ENCODE measurements around the gene RNF31.

DNA sequence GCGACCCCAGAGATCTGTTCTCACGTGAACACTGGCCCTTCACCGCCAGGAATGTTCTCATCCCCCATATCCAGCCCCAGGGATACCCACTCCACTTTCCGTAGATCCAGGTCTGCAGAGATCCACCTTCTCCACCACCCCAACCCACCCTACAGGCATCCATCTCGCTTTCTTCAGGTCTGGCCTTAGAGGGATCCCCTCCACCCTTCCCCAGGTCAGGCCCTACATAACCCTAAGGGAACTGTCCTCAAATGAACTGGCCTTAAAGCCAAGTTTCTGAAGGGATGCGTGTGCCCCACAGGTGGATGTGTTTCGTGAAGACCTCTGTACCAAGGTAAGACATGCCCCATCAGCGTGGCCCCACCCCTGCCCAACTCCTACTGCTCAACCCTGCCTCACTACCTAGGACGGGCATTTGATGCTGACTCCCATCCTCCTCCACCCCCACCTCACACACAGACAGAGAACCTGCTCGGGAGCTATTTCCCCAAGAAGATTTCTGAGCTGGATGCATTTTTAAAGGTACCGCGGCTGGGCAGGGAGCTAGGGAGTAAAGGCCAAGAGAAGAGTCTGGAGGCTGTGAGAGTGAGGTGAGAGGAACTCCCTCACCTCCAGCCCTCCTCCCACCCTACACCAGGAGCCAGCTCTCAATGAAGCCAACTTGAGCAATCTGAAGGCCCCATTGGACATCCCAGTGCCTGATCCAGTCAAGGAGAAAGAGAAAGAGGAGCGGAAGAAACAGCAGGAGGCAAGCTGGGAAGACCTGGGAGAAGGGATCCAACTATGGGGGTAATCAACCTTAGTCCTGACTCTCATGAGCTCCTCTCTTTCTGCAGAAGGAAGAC is 10.4 kb upstream of the RNF31 start:
- TF ChIP-seq ELK1 (IDR thresholded peaks at IDR 0.05; ENCODE audit: low read depth, low read length) (no peak), CTCF (IDR thresholded peaks at IDR 0.05) (no peak), KDM5A (IDR thresholded peaks at IDR 0.05) (no peak), MAX (IDR thresholded peaks at IDR 0.05) (no peak), BHLHE40 (IDR thresholded peaks at IDR 0.05; ENCODE audit: low read depth, low read length) (no peak), POLR2A (IDR thresholded peaks at IDR 0.05; ENCODE audit: low read length) (no peak), MYC (IDR thresholded peaks at IDR 0.05; ENCODE audit: borderline replicate concordance, low read length) (no peak), RFX5 (IDR thresholded peaks at IDR 0.05) (no peak), HDAC2 (IDR thresholded peaks at IDR 0.05) (no peak)
- TF ChIP-seq, protein P1, sequence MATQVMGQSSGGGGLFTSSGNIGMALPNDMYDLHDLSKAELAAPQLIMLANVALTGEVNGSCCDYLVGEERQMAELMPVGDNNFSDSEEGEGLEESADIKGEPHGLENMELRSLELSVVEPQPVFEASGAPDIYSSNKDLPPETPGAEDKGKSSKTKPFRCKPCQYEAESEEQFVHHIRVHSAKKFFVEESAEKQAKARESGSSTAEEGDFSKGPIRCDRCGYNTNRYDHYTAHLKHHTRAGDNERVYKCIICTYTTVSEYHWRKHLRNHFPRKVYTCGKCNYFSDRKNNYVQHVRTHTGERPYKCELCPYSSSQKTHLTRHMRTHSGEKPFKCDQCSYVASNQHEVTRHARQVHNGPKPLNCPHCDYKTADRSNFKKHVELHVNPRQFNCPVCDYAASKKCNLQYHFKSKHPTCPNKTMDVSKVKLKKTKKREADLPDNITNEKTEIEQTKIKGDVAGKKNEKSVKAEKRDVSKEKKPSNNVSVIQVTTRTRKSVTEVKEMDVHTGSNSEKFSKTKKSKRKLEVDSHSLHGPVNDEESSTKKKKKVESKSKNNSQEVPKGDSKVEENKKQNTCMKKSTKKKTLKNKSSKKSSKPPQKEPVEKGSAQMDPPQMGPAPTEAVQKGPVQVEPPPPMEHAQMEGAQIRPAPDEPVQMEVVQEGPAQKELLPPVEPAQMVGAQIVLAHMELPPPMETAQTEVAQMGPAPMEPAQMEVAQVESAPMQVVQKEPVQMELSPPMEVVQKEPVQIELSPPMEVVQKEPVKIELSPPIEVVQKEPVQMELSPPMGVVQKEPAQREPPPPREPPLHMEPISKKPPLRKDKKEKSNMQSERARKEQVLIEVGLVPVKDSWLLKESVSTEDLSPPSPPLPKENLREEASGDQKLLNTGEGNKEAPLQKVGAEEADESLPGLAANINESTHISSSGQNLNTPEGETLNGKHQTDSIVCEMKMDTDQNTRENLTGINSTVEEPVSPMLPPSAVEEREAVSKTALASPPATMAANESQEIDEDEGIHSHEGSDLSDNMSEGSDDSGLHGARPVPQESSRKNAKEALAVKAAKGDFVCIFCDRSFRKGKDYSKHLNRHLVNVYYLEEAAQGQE (IDR thresholded peaks at IDR 0.05), result no peak
